Activated T-cell treated with anti-CD3 and anti-CD28 coated beads, Interleukin-2, amount 50 U/mL, for 1 hour (primary cell): ENCODE results near the gene OLFM1.

Source experiments
- DNase-seq: peaks from one replicate; pipeline ENCODE4 v3.0.0-alpha.2; 2020

Gene OLFM1

GRCh38 chr9:135087489-135087792, at the start of gene OLFM1:
OLFM1 (plus strand) TSS chr9:135087668; CDS start chr9:135087990, 322 bp downstream.
- DNase-seq = no peak

GRCh38 chr9:135038331-135038730, 49.1 kb upstream of the OLFM1 start:
- no peak for DNase-seq

DNA sequence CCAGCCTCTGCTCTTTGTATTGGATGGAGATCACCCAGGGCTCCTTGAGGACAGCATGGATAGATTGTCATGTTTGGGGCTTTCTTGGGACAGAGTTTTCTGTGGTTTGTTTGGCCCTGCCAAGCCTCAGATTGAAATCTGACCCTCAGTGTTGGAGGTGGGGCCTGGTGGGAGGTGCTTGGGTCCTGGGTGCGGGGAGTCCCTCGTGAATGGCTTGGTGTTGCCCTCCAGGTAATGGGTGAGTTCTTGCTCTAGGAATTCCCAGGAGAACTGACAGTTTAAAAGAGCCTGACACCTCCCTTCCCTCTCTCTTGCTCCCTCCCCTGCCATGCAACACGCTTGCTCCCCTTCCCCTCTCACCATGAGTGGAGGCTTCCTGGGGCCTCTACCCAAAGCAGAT, 48.6 kb upstream of the OLFM1 start:
- DNase-seq = no peak

DNA sequence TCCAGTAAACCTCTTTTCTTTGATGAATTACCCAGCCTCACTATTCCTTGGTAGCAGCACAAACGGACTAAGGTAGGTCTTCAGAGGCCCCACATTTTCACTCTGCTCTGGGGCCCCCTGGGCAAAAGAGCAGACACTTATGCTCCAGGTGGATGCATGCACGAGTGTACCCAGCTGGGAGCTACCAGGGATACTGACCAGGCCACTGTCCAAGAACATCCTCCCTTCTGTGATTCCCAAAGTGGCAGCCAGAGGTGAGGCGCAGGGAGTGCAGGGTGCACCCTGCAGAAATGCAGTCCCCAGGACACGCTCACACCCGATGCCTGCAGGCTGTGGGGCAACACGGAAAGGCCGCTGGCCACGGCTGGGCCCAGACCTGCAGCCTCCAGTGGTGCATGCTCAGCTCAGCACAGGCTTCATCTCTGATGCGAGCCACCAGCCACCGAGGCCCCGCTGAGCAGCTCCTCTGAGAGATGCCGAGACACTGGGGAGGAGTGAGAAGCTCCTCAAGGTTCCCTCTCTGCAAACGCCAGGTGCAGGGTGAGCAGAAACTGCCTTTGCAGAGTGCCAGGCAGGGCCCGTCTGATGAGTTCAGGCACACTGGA, 48.1 kb upstream of the OLFM1 start:
- DNase-seq = no peak

DNA sequence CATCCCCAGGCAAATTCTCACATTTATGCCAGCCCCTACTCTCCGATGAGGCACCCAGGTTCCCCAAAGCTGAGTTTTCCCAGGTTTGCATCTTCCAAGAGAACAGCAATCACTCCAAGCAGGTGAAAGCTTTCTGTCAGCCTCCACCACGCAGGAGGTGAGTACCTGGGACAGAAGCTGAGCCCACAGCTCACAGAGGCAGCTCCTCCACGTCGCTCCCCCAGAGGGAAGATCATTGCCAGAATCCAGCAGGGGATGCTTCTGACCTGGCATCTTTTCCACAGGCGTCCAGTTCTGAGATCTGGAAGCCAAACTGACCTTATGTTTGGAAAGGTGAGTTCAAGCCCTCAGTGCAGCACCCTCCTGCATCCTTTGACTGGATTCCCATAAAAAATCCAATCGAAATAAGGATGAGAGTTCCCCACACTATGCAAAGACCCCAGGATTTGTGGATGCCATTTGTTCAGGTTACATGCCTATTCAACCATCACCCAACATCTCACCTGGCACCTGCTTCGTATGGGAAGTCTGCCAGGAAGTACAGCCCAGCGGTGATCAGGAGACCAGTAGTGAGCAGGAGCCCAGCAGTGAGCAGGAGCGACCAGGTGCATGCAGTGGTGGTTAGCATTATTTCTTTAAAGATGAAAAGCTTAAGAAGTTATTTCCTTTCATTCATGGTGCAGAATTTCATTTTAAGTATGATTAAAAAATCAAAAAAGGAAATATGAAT, 47.4 kb upstream of the OLFM1 start:
- no peak for DNase-seq

DNA sequence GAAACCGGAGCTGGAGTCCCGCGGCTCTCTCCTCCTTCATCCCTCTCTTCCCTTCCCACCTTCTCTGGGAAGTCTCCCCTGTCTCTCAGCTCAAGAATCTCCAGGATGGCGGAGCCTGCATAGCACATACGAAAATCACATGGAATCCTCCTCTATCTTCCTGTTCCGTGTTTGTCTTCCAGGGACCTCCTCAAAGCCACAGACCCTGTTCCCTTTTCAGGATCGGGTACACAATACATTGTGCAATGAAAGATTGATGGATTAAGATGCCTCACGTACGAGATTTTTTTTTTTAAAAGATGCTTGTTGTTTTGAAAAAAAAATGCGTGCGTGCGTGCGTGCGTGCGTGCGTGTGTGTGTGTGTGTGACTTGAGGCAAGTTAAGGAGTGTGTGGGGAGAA, 46.6 kb upstream of the OLFM1 start:
- DNase-seq = no peak

- DNase-seq = no peak
These were observed 44.1 kb upstream of the OLFM1 start for GRCh38 chr9:135043345-135043744.

GRCh38 chr9:135045264-135045927, 42.1 kb upstream of the OLFM1 start:
- DNase-seq = no peak

- DNase-seq = no peak
These were observed 41.3 kb upstream of the OLFM1 start for GRCh38 chr9:135045928-135046738.

GRCh38 chr9:135046739-135047350, 40.6 kb upstream of the OLFM1 start:
- no peak for DNase-seq

DNA sequence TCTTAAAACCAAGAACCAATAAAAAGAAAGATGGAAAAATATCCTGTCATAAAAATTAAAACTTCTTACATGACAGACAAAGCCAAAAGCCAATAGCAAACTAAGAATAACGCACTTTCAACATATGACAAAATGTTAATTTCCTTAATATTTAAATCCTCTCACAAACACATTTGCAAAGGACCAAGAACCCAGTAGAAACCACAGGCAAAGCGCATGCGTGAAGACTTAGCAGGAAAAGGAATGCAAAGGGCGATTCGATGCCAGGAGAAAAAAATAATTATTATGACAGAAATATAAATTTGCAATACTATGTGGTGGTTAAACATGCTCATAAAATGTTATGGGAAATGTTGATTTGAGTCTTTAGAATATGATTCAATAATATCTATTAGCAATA, 39.9 kb upstream of the OLFM1 start:
- DNase-seq = no peak

GRCh38 chr9:135048046-135048757, 39.3 kb upstream of the OLFM1 start:
- DNase-seq = no peak

DNA sequence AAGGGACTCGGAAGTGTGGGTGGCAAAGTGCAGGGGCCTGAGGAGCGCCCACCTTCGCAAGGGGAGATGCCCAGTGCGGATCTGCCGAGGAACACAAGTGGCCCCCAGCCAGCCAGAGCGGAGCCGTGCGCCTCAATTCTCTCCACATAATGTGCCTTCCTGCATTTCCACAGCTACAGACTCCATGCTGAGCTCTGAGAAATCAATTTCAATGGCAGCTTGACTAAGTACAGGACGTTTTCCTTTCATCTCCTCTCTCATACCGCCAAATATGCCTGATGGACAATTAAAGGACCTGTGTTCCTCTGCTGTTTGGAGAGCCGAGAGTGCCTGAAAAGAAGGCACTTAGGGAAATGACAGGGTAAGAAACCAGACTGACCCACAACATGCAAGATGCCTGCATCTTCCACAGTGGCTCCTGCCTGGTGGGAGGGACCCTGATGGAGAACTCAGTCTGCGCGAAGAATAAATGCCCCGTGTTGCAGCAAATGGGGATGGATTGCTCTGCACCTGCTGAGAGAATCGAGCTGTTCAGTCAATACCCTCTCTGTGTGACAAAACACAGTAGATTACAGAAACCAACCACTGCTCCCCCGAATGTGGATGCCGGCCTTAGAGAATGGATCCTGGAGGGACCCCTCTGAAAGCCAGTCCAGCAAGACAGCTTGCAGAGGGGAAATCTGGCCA, 38.6 kb upstream of the OLFM1 start:
- DNase-seq = no peak

GRCh38 chr9:135049460-135049859, 38.0 kb upstream of the OLFM1 start:
- DNase-seq = no peak

- no peak for DNase-seq
These were observed 37.1 kb upstream of the OLFM1 start for GRCh38 chr9:135050072-135050990.

GRCh38 chr9:135051316-135052038, 36.0 kb upstream of the OLFM1 start:
- no peak for DNase-seq

- no peak for DNase-seq
These were observed 34.3 kb upstream of the OLFM1 start for GRCh38 chr9:135053133-135053532.

DNA sequence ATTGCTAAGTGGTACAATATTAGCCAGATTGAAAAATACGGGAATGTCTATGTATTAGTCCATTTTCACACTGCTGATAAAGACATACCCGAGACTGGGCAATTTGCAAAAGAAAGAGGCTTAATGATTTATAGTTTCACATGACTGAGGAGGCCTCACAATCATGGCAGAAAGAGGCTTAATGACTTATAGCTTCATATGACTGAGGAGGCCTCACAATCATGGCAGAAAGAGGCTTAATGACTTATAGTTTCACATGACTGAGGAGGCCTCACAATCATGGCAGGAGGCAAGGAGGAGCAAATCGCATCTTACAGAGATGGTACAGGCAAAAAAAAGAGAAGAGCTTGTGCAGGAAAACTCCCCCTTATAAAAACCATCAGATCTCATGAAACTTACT, 32.3 kb upstream of the OLFM1 start:
- DNase-seq = no peak

DNA sequence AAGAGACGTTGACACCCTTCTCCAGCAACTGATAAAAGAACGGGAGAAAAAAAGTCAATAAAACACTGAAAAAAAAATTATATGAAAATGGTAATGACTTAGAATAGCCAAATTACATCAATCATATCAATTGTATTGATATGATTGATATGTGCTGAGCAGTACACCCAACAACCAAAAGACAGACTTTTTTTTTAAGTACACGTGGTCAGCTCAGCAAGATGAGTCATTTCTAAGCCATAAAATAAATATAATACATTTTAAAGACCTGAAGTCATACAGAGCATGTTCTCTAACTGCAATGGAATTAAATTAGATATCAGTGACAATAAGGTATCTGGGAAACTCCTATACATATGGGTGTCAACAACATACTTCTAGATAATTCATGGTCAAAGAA, 30.9 kb upstream of the OLFM1 start:
- DNase-seq = no peak
